Right renal cortex interstitium (tissue), 3 donors: ENCODE data around the gene RAB40C. TPM values are rescaled to one million over a fixed set of nuclear protein-coding genes. Genes with fewer than 3 reads are reported as not detected.

ENCODE experiments used
- DNase-seq, 3 donors: peaks; one replicate each; pipeline ENCODE4 v3.0.0-alpha.2; 2013; ENCODE audit warnings: low read depth in 3 of 3, low spot score in 2 of 3
- polyA plus RNA-seq, 3 donors: library from polyadenylated mRNA; unstranded; fragments of 120-200 nt; gene quantifications; one replicate each; pipeline ENCODE4 v1.2.1, GENCODE V29; 2013; ENCODE audit not compliant: insufficient read length in 3 of 3

The RAB40C gene
- polyA plus RNA-seq, 3 donors = 12.7 to 16.6 (median 14.4) TPM

DNA sequence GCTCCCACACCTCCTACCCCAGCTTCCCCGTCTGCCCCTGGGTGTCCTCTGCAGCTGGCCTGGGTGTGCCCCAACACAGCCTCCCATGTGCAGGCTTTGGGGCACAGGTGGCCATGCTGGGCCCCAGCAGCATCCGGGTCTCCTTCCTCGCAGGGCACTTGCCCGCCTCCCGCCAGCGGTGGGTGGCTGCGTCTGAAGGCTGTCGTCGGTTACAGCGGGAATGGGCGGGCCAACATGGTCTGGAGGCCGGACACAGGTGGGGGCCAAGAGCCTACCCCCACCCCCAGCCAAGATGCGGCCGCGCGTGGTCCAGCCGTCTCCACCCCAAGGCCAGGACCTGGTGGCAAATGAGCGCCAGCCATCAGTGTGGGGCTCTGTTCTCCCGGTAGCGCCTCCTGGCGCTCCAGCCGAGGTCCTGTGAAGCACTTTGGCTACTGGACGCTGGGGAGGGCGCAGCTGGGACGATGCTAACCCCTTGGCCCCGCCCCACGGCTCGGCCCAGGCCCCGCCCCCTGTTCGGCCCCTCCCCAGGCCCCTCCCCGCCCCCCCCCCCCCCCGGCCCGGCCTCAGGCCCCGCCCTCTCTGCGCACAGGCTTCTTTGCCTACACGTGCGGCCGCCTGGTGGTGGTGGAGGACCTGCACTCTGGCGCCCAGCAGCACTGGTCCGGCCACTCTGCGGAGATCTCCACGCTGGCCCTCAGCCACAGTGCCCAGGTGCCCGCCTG, 70.8 kb downstream of the RAB40C start:
- no peak for DNase-seq

DNA sequence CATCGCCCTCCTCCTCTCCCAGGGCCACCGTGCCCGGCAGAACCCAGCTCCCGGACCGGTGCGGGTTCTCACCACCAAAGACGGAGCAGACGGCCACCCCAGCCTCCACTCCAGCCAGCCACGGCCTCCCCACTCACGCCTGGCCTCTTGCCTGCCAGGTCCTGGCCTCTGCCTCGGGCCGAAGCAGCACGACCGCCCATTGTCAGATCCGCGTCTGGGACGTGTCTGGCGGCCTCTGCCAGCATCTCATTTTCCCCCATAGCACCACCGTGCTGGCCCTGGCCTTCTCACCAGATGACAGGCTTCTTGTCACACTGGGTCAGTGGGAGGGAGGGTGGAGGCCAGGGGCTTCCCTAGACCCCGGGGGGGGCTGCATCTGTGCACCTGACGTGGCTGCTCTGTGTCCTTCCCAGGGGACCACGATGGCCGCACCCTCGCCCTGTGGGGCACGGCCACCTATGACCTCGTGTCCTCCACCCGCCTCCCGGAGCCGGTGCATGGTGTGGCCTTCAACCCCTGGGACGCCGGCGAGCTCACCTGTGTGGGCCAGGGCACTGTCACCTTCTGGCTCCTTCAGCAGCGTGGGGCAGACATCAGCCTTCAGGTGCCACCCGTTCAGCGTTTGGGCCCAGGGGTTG, 71.4 kb downstream of the RAB40C start:
- DNase-seq = no peak

- no peak for DNase-seq
Observed at GRCh38 chr16:662095-662494, 72.2 kb downstream of the RAB40C start.

GRCh38 chr16:662597-662996, 72.7 kb downstream of the RAB40C start:
- DNase-seq = no peak

- DNase-seq = no peak
Observed at GRCh38 chr16:666572-666971, 76.7 kb downstream of the RAB40C start.

GRCh38 chr16:667113-667779, 77.4 kb downstream of the RAB40C start:
- no peak for DNase-seq

- DNase-seq = peak in 2 of 3 donors; percentile 78 to 84
Observed at GRCh38 chr16:667780-668518, 78.1 kb downstream of the RAB40C start, which contains the start of gene RHOT2. TSS of gene RHOT2 (plus strand) at chr16:668132. CDS start at chr16:668200, 68 bp downstream.

- no peak for DNase-seq
Observed at GRCh38 chr16:668519-669171, 78.8 kb downstream of the RAB40C start.

GRCh38 chr16:669666-670065, 79.8 kb downstream of the RAB40C start:
- DNase-seq = no peak

- DNase-seq = no peak
Observed at GRCh38 chr16:670485-671352, 80.9 kb downstream of the RAB40C start.

GRCh38 chr16:671353-672131, 81.7 kb downstream of the RAB40C start:
- no peak for DNase-seq

- DNase-seq = no peak
Observed at GRCh38 chr16:672371-672770, 82.5 kb downstream of the RAB40C start.

GRCh38 chr16:672851-673250, 83.0 kb downstream of the RAB40C start:
- DNase-seq = no peak

DNA sequence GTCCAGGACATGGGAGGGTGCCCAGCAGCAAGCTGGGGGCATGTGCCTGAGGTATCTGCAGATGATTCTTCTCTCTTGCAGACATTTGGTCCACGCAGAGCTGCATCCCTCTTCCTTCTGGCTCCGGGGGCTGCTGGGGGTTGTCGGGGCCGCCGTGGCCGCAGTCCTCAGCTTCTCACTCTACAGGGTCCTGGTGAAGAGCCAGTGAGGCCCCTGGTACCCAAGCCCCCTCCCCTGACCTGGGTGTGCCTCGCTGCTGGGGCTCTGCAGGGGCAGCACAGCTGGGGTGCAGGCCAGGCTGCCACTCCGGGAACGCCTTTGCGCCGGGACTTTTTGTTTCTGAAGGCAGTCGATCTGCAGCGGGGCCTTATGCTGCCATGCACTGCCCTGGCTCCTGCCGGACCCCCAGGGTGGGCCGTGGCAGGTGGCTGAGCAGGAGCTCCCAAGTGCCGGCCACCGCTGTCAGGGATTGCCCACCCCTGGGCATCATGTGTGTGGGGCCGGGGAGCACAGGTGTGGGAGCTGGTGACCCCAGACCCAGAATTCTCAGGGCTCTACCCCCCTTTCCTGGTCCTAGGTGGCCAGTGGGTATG, 83.6 kb downstream of the RAB40C start:
- DNase-seq = no peak

GRCh38 chr16:674214-674881, 84.5 kb downstream of the RAB40C start:
- no peak for DNase-seq

GRCh38 chr16:674968-675883, 85.4 kb downstream of the RAB40C start, which contains the start of gene RHBDL1:
TSS of gene RHBDL1 (plus strand) at chr16:675671. CDS start at chr16:675791, 120 bp downstream.
- DNase-seq = no peak
